A673 (cell line): Measurements from ENCODE around the gene KXD1. TPM values are rescaled to one million over a fixed set of nuclear protein-coding genes. Genes with fewer than 3 reads are reported as not detected.
A peak's percentile ranks its signal among the peaks of the same experiment; 100 is the strongest.

Experiments used
- BruUV-seq: library from RNA; stranded (reverse); fragments of 400-500 nt; replicated peaks from 2 replicates; lab custom pipeline; 2021; lab: Mats Ljungman, UMichigan
- CTCF ChIA-PET: fragments of 300-600 bp; sonication (Branson Sonifier 250); formaldehyde crosslinking; loops from one replicate; lab custom pipeline; 2022; ENCODE audit warnings: antibody characterized with exemption; lab: Charles Lee
- POLR2A ChIA-PET: fragments of 300-600 bp; sonication (Branson Sonifier 250); formaldehyde crosslinking; loops from one replicate; lab custom pipeline; 2022; ENCODE audit warnings: antibody characterized with exemption; ENCODE audit not compliant: low non-redundant PET; lab: Charles Lee
- DNase-seq: peaks from one replicate; pipeline ENCODE4 v3.0.0-alpha.2; 2015; ENCODE audit warnings: low spot score
- H3K27ac ChIP-seq: fragments of 200-600 bp; sonication (generic); 2 replicates; pipeline ENCODE4 v1.5.1; 2016; ENCODE audit warnings: mixed run types, low read depth, mild to moderate bottlenecking, mixed read lengths, antibody characterized with exemption, low read length; ENCODE audit not compliant: poor library complexity, severe bottlenecking
- H3K27me3 ChIP-seq: fragments of 200-600 bp; sonication (generic); replicated peaks from 2 replicates; pipeline ENCODE4 v1.6.1; 2017; ENCODE audit warnings: mixed run types, low read depth, mild to moderate bottlenecking, mixed read lengths, antibody characterized with exemption, low read length; ENCODE audit not compliant: insufficient read depth, poor library complexity
- H3K36me3 ChIP-seq: fragments of 200-600 bp; sonication (generic); 2 replicates; pipeline ENCODE4 v1.6.1; 2016; ENCODE audit warnings: mixed run types, mild to moderate bottlenecking, mixed read lengths, antibody characterized with exemption, low read length; ENCODE audit not compliant: insufficient read depth, poor library complexity, severe bottlenecking
- H3K4me1 ChIP-seq: fragments of 200-600 bp; sonication (generic); 2 replicates; pipeline ENCODE4 v1.6.1; 2017; ENCODE audit warnings: mixed run types, mild to moderate bottlenecking, mixed read lengths, antibody characterized with exemption, low read length; ENCODE audit not compliant: insufficient read depth, poor library complexity, severe bottlenecking
- H3K4me3 ChIP-seq: fragments of 200-600 bp; sonication (generic); 2 replicates; pipeline ENCODE4 v1.5.1; 2016; ENCODE audit warnings: low read depth, mixed run types, mild to moderate bottlenecking, mixed read lengths, low read length; ENCODE audit not compliant: poor library complexity, severe bottlenecking
- H3K9me3 ChIP-seq: fragments of 200-600 bp; sonication (generic); 2 replicates; pipeline ENCODE4 v1.6.1; 2016; ENCODE audit warnings: mixed run types, low read depth, mild to moderate bottlenecking, mixed read lengths, antibody characterized with exemption, low read length; ENCODE audit not compliant: poor library complexity, severe bottlenecking
- EZH2 ChIP-seq: fragments of 200-600 bp; sonication (generic); IDR thresholded peaks from 2 replicates; pipeline ENCODE4 v1.6.1; 2017; ENCODE audit warnings: borderline replicate concordance, low read depth, mild to moderate bottlenecking, mixed read lengths, antibody characterized with exemption, low read length; ENCODE audit not compliant: poor library complexity, severe bottlenecking
- intact Hi-C: fragments of 100-400 bp; cut with micrococcal nuclease; formaldehyde crosslinking; loops from one replicate; pipeline ENCODE4 v1.10.0; 2022; ENCODE audit not compliant: unreplicated experiment
- total RNA-seq: library from RNA; stranded (reverse); gene quantifications from 2 replicates; pipeline ENCODE4 v1.2.3, GENCODE V29; 2021
- TF ChIP-seq, protein P1 (sequence below): fragments of 300-800, 200-600 bp; sonication (generic); conservative IDR thresholded peaks from 2 replicates; pipeline ENCODE4 v1.5.1; 2017; ENCODE audit warnings: low read depth, mild to moderate bottlenecking, antibody characterized with exemption, low read length, moderate library complexity, mixed read lengths

Gene KXD1
- total RNA-seq, 1 experiment from 2014 or later: 111 TPM

GRCh38 chr19:18601875-18602274 lies 44.2 kb downstream of the KXD1 start:
- Histone ChIP-seq H3K4me1 (peaks cover 39% of the 10 kb centered on the region), H3K36me3 (peaks cover 15% of the 10 kb centered on the region), H3K27ac (peak overlapping the region; percentile 23), H3K4me3 (no peak overlapping the region), H3K9me3 (no peaks in the 10 kb centered on the region), H3K27me3 (no peaks in the 10 kb centered on the region)
- intact Hi-C loops: no loop called here
- BruUV-seq: no TSS peak
- POLR2A ChIA-PET: no interaction called here
- no peak for TF ChIP-seq EZH2
- TF ChIP-seq, protein P1, sequence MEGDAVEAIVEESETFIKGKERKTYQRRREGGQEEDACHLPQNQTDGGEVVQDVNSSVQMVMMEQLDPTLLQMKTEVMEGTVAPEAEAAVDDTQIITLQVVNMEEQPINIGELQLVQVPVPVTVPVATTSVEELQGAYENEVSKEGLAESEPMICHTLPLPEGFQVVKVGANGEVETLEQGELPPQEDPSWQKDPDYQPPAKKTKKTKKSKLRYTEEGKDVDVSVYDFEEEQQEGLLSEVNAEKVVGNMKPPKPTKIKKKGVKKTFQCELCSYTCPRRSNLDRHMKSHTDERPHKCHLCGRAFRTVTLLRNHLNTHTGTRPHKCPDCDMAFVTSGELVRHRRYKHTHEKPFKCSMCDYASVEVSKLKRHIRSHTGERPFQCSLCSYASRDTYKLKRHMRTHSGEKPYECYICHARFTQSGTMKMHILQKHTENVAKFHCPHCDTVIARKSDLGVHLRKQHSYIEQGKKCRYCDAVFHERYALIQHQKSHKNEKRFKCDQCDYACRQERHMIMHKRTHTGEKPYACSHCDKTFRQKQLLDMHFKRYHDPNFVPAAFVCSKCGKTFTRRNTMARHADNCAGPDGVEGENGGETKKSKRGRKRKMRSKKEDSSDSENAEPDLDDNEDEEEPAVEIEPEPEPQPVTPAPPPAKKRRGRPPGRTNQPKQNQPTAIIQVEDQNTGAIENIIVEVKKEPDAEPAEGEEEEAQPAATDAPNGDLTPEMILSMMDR: no peak
- CTCF ChIA-PET: no interaction called here
- DNase-seq: no peak

- ChIA-PET CTCF (no interaction called here), POLR2A (no interaction called here)
- no peak overlapping the region for H3K27ac ChIP-seq
- no peaks in the 10 kb centered on the region for H3K27me3 ChIP-seq
- BruUV-seq: no TSS peak
- intact Hi-C loops: no loop called here
- H3K4me1 ChIP-seq: peaks cover 31% of the 10 kb centered on the region
- peaks cover 15% of the 10 kb centered on the region for H3K36me3 ChIP-seq
- no peak for TF ChIP-seq EZH2
- TF ChIP-seq, protein P1: no peak
- no peaks in the 10 kb centered on the region for H3K9me3 ChIP-seq
- DNase-seq: no peak
- no peak overlapping the region for H3K4me3 ChIP-seq
Measured at GRCh38 chr19:18603255-18603957, 45.7 kb downstream of the KXD1 start.

- peak overlapping the region; percentile 89 for H3K27ac ChIP-seq
- POLR2A ChIA-PET: no interaction called here
- no TSS peak for BruUV-seq
- H3K36me3 ChIP-seq: peaks cover 8% of the 10 kb centered on the region
- TF ChIP-seq, protein P1: no peak
- TF ChIP-seq EZH2: no peak
- H3K9me3 ChIP-seq: no peaks in the 10 kb centered on the region
- CTCF ChIA-PET: no interaction called here
- H3K4me3 ChIP-seq: peak overlapping the region; percentile 87
- no peak for DNase-seq
- intact Hi-C loops: no loop called here
- H3K4me1 ChIP-seq: peaks cover 32% of the 10 kb centered on the region
- H3K27me3 ChIP-seq: no peaks in the 10 kb centered on the region
Measured at GRCh38 chr19:18603958-18604819, 46.5 kb downstream of the KXD1 start.
